HEK293 (cell line): ENCODE data around the gene COTL1.
A peak's percentile ranks its signal among the peaks of the same experiment; 100 is the strongest.
"Not testable (repeated sequence)": the region's sequence is repeated elsewhere in the genome, so short reads cannot be mapped to it uniquely, and the experiment has no call there.

Experiments
- CTCF ChIA-PET: fragments of 350-600 bp; formaldehyde crosslinking; extraction: SDS; loops from one replicate; lab custom pipeline; 2021; ENCODE audit warnings: antibody characterized with exemption; lab: Yijun Ruan, JAX
- POLR2A ChIA-PET: fragments of 300-600 bp; formaldehyde crosslinking; extraction: SDS; loops from one replicate; lab custom pipeline; 2020; ENCODE audit warnings: antibody characterized with exemption, inconsistent platforms; lab: Yijun Ruan, JAX
- H3K27ac ChIP-seq: fragments of 200-500 bp; sonication (Bioruptor generic); 2 replicates; pipeline ENCODE4 v1.5.1; 2014; ENCODE audit warnings: low read depth, low read length, control low read depth, inconsistent platforms; ENCODE audit errors: extremely low read depth
- H3K36me3 ChIP-seq, 2 experiments: fragments of 200-500 bp in 1 of 2; sonication (Bioruptor generic) in 1 of 2; 1 replicate in 1 of 2; 2 replicates in 1 of 2; pipeline ENCODE4 v1.5.1; 2014 to 2017; ENCODE audit warnings: inconsistent platforms in 2 of 2, low read length in 2 of 2; ENCODE audit not compliant: control insufficient read depth in 2 of 2, insufficient read depth in 1 of 2
- H3K4me1 ChIP-seq: fragments of 200-500 bp; sonication (Bioruptor generic); 2 replicates; pipeline ENCODE4 v1.5.1; 2014; ENCODE audit warnings: mild to moderate bottlenecking, low read length, inconsistent platforms; ENCODE audit not compliant: control insufficient read depth, insufficient read depth
- H3K4me3 ChIP-seq: 2 replicates; pipeline ENCODE4 v1.5.1; 2011; ENCODE audit warnings: low read depth, mild to moderate bottlenecking, control low read depth, low read length, moderate library complexity
- H3K9me3 ChIP-seq: fragments of 200-500 bp; sonication (Bioruptor generic); 2 replicates; pipeline ENCODE4 v1.5.1; 2014; ENCODE audit warnings: low read depth, low read length, inconsistent platforms; ENCODE audit not compliant: control insufficient read depth, insufficient read depth
- GLI4 ChIP-seq: fragments of 450-650 bp; formaldehyde crosslinking; IDR thresholded peaks from 2 replicates; pipeline ENCODE4 v1.5.1; 2016; ENCODE audit warnings: missing biosample characterization, missing genetic modification characterization
- KLF1 ChIP-seq: fragments of 450-650 bp; formaldehyde crosslinking; IDR thresholded peaks from 2 replicates; pipeline ENCODE4 v1.5.1; 2016; ENCODE audit warnings: missing biosample characterization, missing genetic modification characterization
- ZBTB20 ChIP-seq: fragments of 450-650 bp; formaldehyde crosslinking; IDR thresholded peaks from 2 replicates; pipeline ENCODE4 v1.5.1; 2016; ENCODE audit warnings: missing biosample characterization, missing genetic modification characterization
- ZBTB8A ChIP-seq: fragments of 450-650 bp; formaldehyde crosslinking; IDR thresholded peaks from 2 replicates; pipeline ENCODE4 v1.5.1; 2016; ENCODE audit warnings: missing biosample characterization, missing genetic modification characterization
- ZNF248 ChIP-seq: fragments of 450-650 bp; formaldehyde crosslinking; IDR thresholded peaks from 2 replicates; pipeline ENCODE4 v1.5.1; 2017; ENCODE audit warnings: missing biosample characterization, missing genetic modification characterization
- ZNF664 ChIP-seq: fragments of 450-650 bp; formaldehyde crosslinking; IDR thresholded peaks from 2 replicates; pipeline ENCODE4 v1.5.1; 2016; ENCODE audit warnings: missing biosample characterization, missing genetic modification characterization
- ZNF830 ChIP-seq: fragments of 450-650 bp; IDR thresholded peaks from 2 replicates; pipeline ENCODE4 v1.5.0; 2018; ENCODE audit warnings: missing biosample characterization, missing genetic modification characterization, low read depth, mild to moderate bottlenecking, moderate library complexity
- ZSCAN16 ChIP-seq: fragments of 450-650 bp; formaldehyde crosslinking; IDR thresholded peaks from 2 replicates; pipeline ENCODE4 v1.5.1; 2016; ENCODE audit warnings: missing biosample characterization, missing genetic modification characterization
- TF ChIP-seq, protein P1 (sequence below): fragments of 450-650 bp; formaldehyde crosslinking; IDR thresholded peaks from 2 replicates; pipeline ENCODE4 v1.5.1; 2016; ENCODE audit warnings: missing biosample characterization, missing genetic modification characterization
- TF ChIP-seq, protein P2 (sequence below): fragments of 450-650 bp; formaldehyde crosslinking; IDR thresholded peaks from 2 replicates; pipeline ENCODE4 v1.5.1; 2016; ENCODE audit warnings: missing biosample characterization, missing genetic modification characterization
- TF ChIP-seq, protein P3 (sequence below): fragments of 450-650 bp; IDR thresholded peaks from 2 replicates; pipeline ENCODE4 v1.5.1; 2018; ENCODE audit warnings: missing biosample characterization, mild to moderate bottlenecking, missing genetic modification characterization

Gene COTL1

GRCh38 chr16:84559311-84559932, 58.5 kb downstream of the COTL1 start:
- Histone ChIP-seq H3K27ac (no peak overlapping the region), H3K4me3 (no peak overlapping the region), H3K9me3 (no peaks in the 10 kb centered on the region), H3K4me1 (no peaks in the 10 kb centered on the region), H3K36me3 (no peaks in the 10 kb centered on the region)
- CTCF ChIA-PET: interaction anchor here (1.1 kb wide), 1 partner anchor 48 kb away, joined by 5 read pairs; no protein-coding TSS in a partner anchor
- POLR2A ChIA-PET: no interaction called here
- TF ChIP-seq, protein P1, sequence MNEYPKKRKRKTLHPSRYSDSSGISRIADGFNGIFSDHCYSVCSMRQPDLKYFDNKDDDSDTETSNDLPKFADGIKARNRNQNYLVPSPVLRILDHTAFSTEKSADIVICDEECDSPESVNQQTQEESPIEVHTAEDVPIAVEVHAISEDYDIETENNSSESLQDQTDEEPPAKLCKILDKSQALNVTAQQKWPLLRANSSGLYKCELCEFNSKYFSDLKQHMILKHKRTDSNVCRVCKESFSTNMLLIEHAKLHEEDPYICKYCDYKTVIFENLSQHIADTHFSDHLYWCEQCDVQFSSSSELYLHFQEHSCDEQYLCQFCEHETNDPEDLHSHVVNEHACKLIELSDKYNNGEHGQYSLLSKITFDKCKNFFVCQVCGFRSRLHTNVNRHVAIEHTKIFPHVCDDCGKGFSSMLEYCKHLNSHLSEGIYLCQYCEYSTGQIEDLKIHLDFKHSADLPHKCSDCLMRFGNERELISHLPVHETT (tag by site-specific recombination): no peak
- TF ChIP-seq, protein P2, sequence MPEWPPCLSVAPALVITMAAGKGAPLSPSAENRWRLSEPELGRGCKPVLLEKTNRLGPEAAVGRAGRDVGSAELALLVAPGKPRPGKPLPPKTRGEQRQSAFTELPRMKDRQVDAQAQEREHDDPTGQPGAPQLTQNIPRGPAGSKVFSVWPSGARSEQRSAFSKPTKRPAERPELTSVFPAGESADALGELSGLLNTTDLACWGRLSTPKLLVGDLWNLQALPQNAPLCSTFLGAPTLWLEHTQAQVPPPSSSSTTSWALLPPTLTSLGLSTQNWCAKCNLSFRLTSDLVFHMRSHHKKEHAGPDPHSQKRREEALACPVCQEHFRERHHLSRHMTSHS: no peak
- TF ChIP-seq, protein P3, sequence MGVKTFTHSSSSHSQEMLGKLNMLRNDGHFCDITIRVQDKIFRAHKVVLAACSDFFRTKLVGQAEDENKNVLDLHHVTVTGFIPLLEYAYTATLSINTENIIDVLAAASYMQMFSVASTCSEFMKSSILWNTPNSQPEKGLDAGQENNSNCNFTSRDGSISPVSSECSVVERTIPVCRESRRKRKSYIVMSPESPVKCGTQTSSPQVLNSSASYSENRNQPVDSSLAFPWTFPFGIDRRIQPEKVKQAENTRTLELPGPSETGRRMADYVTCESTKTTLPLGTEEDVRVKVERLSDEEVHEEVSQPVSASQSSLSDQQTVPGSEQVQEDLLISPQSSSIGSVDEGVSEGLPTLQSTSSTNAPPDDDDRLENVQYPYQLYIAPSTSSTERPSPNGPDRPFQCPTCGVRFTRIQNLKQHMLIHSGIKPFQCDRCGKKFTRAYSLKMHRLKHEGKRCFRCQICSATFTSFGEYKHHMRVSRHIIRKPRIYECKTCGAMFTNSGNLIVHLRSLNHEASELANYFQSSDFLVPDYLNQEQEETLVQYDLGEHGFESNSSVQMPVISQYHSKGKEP (tag by site-specific recombination): no peak
- TF ChIP-seq KLF1 (tag by site-specific recombination): 0 out of 2 replicates have a peak, but pooled peaks have one; percentile 22
- no peak for TF ChIP-seq GLI4 (tag by site-specific recombination)
- no peak for TF ChIP-seq ZNF830 (tag by site-specific recombination)

DNA sequence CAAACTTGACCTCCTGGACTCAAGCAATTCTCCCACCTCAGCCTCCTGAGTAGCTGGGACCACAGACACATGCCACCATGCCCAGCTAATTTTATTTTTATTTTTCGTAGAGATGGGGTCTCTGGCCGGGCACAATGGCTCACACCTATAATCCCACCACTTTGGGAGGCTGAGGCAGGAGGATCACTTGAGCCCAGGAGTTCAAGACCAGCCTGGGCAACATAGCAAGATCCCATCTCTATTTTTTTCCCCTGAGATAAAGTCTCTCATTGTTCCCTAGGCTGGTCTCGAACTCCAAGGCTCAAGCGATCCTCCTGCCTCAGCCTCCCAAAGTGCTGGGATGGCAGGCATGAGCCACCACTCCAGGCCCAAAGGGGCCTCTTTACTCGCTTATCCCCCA, 59.0 kb downstream of the COTL1 start:
- H3K4me1 ChIP-seq, H3K36me3 ChIP-seq, H3K9me3 ChIP-seq, H3K4me3 ChIP-seq, H3K27ac ChIP-seq, POLR2A ChIA-PET: not testable (repeated sequence)
- CTCF ChIA-PET: interaction anchor here (0.9 kb wide), 1 partner anchor 53 kb away, joined by 3 read pairs; no protein-coding TSS in a partner anchor

DNA sequence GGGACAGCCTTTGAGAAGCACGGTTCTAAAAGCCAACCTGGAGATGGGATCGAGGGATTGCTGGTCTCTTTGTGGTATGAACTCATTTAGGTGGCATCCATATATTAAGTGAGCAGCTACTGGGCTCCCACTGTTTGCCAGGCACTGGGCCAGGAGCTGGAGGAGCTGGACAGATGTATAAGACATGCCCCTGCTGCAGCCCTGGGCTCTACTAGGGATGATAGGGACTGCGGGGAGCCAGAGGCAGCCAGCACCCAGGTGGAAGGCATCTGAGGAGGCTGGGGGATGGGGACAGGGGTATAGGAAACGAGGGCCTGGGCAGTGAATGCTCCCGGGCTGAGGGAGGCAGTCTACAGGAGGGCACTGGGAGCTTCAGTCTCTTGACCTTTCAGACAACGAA, 60.4 kb downstream of the COTL1 start:
- no peak overlapping the region for H3K4me3 ChIP-seq
- no peaks in the 10 kb centered on the region for H3K4me1 ChIP-seq
- TF ChIP-seq ZNF664: peak; percentile 89
- TF ChIP-seq ZNF248: no peak
- POLR2A ChIA-PET: no interaction called here
- CTCF ChIA-PET: interaction anchor here (0.5 kb wide), 1 partner anchor 46 kb away, joined by 3 read pairs; no protein-coding TSS in a partner anchor
- no peak overlapping the region for H3K27ac ChIP-seq
- H3K9me3 ChIP-seq: no peaks in the 10 kb centered on the region
- no peaks in the 10 kb centered on the region for H3K36me3 ChIP-seq

- TF ChIP-seq ZSCAN16 (tag by site-specific recombination) (no peak), ZBTB20 (tag by site-specific recombination) (peak; percentile 48; the same call in 1 of the 2 replicates), ZBTB8A (no peak)
- no peak overlapping the region for H3K4me3 ChIP-seq
- H3K36me3 ChIP-seq: no peaks in the 10 kb centered on the region
- CTCF ChIA-PET: no interaction called here
- no peak overlapping the region for H3K27ac ChIP-seq
- POLR2A ChIA-PET: no interaction called here
- no peaks in the 10 kb centered on the region for H3K4me1 ChIP-seq
- H3K9me3 ChIP-seq: no peaks in the 10 kb centered on the region
Observed at GRCh38 chr16:84557059-84557458, 60.8 kb downstream of the COTL1 start.
